GM20431 (cell line): ENCODE results near the gene UBR4.

Source experiments
- in situ Hi-C: fragments of 300-500 bp; cut with MseI, MboI; formaldehyde crosslinking; loops from one replicate; pipeline ENCODE4 v1.15.0; 2020; ENCODE audit warnings: low sequenced_read_pairs; ENCODE audit not compliant: unreplicated experiment

Gene UBR4

GRCh38 chr1:19065526-19066247, 144.4 kb downstream of the UBR4 start:
- in situ Hi-C loops, result no loop called here

- in situ Hi-C loops, result no loop called here
Measured at GRCh38 chr1:19064906-19065450, 145.1 kb downstream of the UBR4 start.

GRCh38 chr1:19063122-19063521, 146.9 kb downstream of the UBR4 start:
- in situ Hi-C loops, result no loop called here

GRCh38 chr1:19062258-19063029, 147.6 kb downstream of the UBR4 start:
- in situ Hi-C loops, result no loop called here

GRCh38 chr1:19061798-19062197, 148.3 kb downstream of the UBR4 start:
- in situ Hi-C loops, result no loop called here

GRCh38 chr1:19061343-19061742, 148.7 kb downstream of the UBR4 start:
- in situ Hi-C loops, result no loop called here

- in situ Hi-C loops, result no loop called here
Measured at GRCh38 chr1:19059773-19060172, 150.3 kb downstream of the UBR4 start.

GRCh38 chr1:19058476-19058797, 151.6 kb downstream of the UBR4 start:
- in situ Hi-C loops, result no loop called here

GRCh38 chr1:19057784-19058475, 152.1 kb downstream of the UBR4 start:
- in situ Hi-C loops, result no loop called here

GRCh38 chr1:19057182-19057779, 152.8 kb downstream of the UBR4 start:
- in situ Hi-C loops, result no loop called here

GRCh38 chr1:19055701-19056100, 154.4 kb downstream of the UBR4 start:
- in situ Hi-C loops, result no loop called here

GRCh38 chr1:19055001-19055400, 155.1 kb downstream of the UBR4 start:
- in situ Hi-C loops, result no loop called here

GRCh38 chr1:19054216-19054615, 155.8 kb downstream of the UBR4 start:
- in situ Hi-C loops, result no loop called here

- in situ Hi-C loops, result no loop called here
Measured at GRCh38 chr1:19053486-19053885, 156.6 kb downstream of the UBR4 start.

GRCh38 chr1:19049798-19050197, 160.3 kb downstream of the UBR4 start:
- in situ Hi-C loops, result no loop called here

- in situ Hi-C loops, result no loop called here
Measured at GRCh38 chr1:19049128-19049768, 160.8 kb downstream of the UBR4 start.

- in situ Hi-C loops, result no loop called here
Measured at GRCh38 chr1:19046972-19047731, 162.9 kb downstream of the UBR4 start.

- in situ Hi-C loops, result no loop called here
Measured at GRCh38 chr1:19045898-19046880, 163.9 kb downstream of the UBR4 start.
